Measurements from ENCODE around the gene ACVR2A. TPM values are rescaled to one million over a fixed set of nuclear protein-coding genes. Genes with fewer than 3 reads are reported as not detected.
A peak's percentile ranks its signal among the peaks of the same experiment; 100 is the strongest.

The ACVR2A gene
- total RNA-seq, result 7.2 TPM

DNA sequence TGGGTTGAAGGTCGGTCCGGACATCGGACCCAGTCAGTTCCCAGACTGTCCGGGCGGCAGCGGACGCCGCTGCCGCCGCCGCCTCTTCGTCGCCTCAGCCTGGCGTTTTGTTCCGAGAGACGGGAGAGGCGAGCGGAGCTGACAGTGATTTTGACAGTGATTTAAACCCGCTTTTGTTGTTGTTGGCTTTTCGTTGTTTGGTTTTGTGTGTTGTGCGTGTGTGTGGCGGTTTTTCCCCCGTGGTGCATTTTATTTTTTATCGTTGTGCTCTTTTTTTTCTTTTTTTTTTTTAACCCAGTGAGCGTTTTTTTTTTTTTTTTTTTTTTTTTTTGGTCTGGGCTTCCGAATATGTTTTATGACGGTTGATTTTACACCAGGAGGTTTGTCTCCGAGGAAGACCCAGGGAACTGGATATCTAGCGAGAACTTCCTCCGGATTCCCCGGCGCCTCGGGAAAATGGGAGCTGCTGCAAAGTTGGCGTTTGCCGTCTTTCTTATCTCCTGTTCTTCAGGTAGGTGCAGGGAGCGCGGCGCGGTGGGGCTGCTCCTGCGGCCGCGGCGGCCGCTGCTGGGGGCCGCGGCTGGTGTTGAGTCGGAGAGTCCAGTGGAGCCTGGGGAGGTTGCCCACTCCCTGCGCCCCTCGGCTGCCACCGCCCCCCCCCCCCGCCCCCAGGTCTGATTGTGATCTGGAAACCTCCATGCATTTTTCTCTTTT is at the start of gene ACVR2A:
Gene ACVR2A (plus strand): TSS at position 333 of the 714 bp plus-strand sequence. CDS start 124 bp downstream, at position 457.
- peak; percentile 35 for ATAC-seq
- DNase-seq (ENCODE audit: low spot score), result peak; percentile 55

DNA sequence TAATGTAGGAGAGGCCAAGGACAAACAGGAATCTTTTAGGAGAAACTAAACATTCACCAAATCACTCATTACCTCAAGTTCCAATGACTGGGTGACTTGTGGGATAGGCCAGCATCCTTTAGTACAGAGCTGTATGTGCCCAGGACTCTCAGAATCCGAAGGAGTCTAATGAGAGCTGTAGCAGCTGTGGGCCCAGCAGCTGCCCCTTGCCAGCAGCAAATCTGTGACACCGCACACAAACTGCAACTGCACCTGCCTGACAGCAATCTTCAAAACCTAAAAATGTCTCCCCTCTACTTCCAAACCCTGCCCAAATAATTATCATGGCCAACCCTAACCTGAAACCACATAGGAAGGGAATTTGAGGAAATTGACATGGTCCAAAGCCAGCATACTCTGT is 44.5 kb upstream of the ACVR2A start:
- no peak for ATAC-seq
- DNase-seq (ENCODE audit: low spot score), result no peak

DNA sequence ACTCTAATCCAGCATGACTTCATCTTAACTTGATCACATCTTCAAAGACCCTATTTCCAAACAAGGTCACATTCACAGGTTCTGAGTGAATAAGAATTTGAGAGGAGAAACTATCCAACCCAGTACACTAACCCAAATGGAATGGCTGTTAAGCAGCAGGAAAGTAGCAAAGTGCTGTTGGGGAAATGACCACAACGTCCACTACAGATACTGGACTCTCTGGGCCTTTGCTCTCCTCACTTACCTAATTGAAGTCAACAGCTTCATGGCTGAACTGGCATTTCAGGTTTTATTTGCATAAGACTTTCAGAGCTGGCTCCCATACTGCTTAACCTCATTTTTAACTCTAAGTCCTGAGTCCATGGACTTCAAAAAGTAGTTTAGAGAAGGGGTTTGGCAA is 38.0 kb upstream of the ACVR2A start:
- ATAC-seq, result no peak

DNA sequence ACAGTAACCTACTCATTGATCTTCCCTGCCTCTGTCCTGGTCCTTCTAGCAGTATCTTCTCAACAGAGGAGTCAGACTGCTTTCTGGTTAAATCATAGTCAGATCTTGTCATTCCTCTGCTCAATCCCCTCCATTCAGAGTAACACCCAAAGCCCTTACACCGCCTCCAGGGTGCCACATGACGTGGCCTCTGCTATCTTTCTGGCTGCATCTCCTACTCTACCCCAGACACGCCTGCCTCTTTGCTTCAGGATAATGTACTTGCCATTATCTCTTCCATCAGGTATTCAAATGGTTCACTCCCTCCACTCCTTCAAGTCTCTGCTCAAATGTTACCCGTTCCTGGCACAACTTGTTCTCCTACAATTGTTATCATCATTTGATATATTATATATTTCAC is 36.3 kb upstream of the ACVR2A start:
- ATAC-seq, result no peak

More for the DNA sequence above, 38.0 kb upstream of the ACVR2A start:
- DNase-seq (ENCODE audit: low spot score), result no peak

DNA sequence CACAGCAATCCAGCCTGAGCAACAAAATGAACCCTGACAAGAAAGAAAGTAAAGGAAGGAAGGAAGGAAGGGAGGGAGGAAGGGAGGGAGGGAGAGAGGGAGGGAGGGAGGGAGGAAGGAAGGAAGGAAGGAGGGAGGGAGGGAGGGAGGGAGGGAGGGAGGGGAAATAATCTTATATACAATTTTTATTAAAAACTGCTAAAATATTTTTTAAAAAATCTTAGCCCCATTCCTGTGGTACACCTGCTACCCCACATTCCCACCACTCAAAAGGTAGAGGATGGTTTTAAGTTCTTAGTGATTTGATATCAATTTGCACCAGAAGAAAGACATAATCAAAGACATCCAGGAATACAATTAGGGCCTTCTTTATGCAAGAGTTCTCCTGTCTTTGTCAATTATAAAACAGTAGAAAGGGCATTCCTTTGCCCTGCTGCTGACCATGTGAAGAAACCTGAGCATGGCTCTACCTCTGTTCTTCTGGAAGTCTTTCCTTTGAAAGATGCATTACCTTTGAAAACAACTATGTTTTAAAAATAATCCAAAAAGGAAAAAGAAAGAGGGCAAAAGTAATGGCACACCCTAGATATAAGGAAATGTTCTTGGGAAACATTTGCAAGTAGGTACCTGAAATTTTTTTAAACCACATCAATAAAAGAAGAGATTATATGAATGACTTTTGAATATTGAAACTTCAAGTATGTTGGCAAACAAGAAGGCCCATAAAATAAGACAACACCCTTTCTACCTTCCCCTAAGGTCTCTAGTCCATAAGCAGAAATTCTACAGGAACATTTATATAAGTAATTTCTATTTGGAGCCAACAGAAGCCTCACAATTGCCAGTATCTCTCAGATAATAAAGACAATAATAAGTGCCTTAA is 33.7 kb upstream of the ACVR2A start:
- DNase-seq (ENCODE audit: low spot score) (no peak), ATAC-seq (no peak)

More for the DNA sequence above, 36.3 kb upstream of the ACVR2A start:
- DNase-seq (ENCODE audit: low spot score), result no peak

DNA sequence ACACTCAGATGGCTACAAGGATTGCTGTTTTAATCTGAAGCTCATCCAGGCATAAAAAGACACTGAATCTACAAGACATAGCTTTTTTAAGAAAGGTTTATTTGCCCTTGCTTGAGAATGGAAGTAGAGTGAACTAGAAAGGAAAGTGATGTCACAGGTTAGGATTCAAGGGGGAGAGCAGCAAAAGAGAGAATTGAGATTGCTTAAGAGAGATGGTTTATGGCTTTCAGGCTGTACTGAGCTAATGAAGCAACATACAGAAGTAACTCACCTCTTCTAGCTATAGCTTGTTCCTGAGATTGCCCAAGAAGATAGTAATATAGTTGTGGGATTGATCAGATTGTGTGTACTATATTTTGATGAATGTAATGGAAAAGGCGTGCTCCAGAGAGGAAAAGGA is 26.1 kb upstream of the ACVR2A start:
- ATAC-seq (no peak), DNase-seq (ENCODE audit: low spot score) (no peak)

DNA sequence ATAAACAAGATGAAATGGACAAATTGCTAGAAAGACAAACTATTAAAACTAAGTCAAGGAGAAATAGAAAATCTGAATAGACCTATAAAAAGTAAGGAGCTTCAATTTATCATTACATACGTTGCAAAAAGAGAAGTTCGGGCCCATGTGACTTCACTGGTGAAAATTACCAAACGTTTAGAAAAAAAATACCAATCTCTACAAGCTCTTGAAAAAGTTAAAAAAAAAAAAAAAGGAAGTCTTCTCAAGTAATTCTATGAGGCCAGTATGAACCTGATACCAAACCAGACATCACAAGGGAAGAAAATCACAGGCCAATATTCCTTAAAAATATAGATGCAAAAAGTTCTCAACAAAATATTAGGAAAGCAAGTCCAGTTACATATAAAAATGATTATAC is 20.2 kb upstream of the ACVR2A start:
- ATAC-seq (no peak), DNase-seq (ENCODE audit: low spot score) (no peak)

DNA sequence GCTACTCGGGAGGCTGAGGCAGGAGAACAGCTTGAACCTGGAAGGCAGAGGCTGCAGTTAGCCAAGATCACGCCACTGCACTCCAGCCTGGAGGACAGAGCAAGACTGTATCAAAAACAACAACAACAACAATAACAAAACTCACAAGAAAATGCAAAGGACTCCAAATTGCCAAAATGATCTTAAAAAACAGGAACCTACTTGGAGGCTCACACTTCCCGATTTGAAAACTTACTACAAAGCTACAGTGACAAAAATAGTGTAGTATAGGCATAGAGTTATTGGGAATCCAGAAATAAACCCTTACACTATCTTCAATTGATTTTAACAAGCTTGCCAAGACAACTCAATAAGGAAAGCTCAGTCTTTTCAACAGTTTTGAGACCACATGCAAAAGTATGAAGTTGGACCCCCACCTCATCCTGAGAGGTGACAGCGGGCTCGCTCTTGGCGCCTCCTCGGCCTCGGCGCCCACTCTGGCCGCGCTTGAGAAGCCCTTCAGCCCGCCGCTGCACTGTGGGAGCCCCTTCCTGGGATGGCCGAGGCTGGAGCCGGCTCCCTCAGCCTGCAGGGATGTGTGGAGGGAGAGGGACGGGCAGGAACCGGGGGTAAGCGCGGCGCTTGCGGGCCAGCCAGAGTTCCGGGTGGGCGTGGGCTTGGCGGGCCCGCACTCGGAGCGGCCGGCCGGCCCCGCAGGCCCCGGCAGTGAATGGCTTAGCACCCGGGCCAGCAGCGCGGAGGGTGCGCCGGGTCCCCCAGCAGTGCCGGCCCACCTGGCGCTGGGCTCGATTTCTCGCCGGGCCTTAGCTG is 18.3 kb upstream of the ACVR2A start:
- DNase-seq (ENCODE audit: low spot score) (no peak), ATAC-seq (no peak)

DNA sequence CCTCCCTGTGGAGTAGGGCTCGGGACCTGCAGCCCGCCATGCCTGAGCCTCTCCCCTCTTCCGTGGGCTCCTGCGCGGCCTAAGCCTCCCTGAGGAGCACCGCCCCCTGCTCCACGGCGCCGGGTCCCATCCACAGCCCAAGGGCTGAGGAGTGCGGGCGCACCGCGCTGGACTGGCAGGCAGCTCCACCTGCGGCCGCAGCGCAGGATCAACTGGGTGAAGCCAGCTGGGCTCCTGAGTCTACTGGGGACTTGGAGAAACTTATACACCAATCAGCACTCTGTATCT is 17.8 kb upstream of the ACVR2A start:
- ATAC-seq (no peak), DNase-seq (ENCODE audit: low spot score) (no peak)

DNA sequence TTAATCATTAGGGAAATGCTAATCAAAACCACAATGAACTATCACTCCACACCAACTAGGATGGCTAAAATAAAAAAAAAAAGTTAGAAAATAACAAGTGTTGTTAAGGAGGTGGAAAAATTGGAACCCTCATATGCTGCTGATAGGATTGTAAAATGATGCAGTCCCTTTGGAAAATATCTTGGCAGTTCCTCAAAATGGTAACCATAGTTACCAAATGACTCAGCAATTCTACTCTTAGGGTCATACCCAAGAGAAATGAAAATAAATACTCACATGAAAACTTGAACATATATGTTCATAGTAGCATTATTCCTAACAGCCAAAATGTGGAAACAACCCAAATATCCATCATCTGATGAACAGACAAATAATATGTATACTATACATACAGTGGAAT is 15.7 kb upstream of the ACVR2A start:
- no peak for ATAC-seq
- DNase-seq (ENCODE audit: low spot score), result no peak

DNA sequence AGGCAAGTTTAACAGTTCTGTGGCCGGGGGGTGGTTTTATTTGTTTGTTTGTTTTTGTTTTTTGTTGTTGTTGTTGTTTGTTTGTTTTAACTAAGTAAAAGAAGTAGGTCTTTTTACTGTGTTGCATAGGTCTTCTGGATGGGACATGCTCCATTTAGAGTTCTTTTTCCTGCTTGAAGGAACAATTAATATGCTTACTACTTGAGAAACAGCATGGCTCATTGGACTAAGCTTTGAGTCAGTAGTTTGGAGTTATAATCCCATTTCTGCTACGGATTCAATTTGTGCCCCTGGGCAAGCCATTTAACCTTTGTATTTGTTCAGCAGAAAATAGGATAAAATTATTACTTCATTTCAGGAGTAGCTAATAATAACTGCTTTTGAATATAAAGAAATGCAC is 8.7 kb upstream of the ACVR2A start:
- DNase-seq (ENCODE audit: low spot score), result no peak
- no peak for ATAC-seq

DNA sequence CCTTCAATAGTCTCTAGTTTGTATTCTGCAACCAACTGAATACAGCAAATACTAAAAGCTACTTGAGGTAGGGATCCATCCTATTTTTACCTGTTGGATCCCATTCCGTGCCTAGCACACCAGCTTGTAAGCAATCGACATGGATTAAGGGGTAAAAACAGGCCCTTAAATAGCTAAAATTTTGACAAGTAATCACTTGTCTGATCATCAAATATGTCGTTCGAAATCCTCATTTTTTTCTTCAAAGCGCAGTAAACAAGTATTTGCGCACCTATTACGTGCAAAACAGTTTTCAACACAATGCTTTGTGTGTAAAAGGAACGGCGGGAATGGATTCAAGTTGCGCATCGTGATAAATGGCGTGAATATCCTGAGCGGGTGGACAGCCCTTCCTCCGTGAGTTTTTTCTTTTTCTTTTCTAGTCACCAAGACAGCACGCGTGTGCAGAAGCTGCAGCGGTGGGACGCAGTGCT is 1.4 kb upstream of the ACVR2A start:
- ATAC-seq (no peak), DNase-seq (ENCODE audit: low spot score) (no peak)

DNA sequence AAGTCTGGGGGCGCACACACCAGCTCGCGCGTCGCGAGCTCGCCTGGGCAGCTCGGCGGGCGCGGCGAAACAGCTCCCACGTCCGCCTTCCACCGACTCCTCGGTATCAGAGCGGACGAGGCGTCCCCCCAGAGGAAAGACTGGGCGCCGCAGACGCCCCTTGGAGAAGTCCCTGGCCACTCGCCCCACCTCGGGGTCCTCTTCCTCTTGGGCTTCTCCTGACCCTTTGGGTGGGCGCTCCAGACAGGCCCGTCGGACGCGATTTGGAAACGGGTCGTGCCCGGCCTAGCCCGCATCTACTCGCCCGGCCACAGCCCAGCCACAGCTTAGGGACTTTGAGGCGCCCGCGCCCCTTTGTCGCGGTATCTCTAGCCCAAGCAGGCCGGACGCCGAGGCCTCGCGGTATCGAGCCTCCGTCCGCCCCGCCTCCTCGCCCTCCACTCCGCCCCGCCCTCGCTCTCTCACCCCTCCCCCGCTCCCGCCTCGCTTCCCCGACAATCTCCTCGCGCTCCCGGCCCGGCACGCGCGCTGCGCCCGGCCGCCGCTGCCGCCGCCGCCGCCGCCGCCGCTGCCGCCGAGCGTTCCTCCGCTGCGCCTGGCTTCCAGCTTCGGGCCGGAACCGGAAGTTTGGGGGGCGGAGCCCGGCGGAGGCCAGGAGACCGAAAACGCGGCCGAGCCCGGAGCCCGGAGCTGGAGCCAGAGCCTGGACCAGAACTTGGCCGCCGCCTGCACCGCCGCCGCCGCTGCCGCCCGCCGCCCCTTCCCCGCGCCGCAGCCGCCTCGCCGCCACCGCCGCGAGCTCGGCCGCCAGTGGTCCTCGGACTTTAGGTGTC is 749 bp upstream of the ACVR2A start:
- ATAC-seq (peak; percentile 90), DNase-seq (ENCODE audit: low spot score) (peak; percentile 94)

DNA sequence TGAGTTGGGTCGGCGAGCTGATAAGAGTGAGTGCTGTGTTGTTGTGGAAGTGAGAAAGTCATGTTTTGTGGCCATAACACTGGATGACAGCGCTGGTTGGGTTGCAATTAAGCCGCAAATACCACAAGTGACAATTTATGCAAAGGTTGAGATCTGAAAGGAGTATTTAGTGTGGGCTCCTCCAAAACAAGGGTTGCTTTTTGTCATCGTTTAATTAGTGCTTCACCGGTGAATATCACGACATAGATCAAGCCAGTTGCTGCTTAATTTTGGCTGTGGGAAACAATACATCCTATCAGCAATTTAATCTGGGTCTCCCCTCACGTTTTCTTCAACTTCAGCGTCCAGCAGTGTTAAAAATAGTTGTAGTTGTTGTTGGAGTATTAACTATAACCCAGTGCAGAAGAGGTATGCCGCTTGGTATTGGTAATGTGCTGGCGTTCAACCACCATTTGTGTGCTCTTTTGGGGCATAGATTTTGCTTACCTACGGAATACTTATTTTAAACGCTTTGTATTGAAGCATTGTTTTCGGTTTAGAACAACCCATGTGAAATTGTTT is 662 bp downstream of the ACVR2A start:
- DNase-seq (ENCODE audit: low spot score) (no peak), ATAC-seq (peak; percentile 2)

DNA sequence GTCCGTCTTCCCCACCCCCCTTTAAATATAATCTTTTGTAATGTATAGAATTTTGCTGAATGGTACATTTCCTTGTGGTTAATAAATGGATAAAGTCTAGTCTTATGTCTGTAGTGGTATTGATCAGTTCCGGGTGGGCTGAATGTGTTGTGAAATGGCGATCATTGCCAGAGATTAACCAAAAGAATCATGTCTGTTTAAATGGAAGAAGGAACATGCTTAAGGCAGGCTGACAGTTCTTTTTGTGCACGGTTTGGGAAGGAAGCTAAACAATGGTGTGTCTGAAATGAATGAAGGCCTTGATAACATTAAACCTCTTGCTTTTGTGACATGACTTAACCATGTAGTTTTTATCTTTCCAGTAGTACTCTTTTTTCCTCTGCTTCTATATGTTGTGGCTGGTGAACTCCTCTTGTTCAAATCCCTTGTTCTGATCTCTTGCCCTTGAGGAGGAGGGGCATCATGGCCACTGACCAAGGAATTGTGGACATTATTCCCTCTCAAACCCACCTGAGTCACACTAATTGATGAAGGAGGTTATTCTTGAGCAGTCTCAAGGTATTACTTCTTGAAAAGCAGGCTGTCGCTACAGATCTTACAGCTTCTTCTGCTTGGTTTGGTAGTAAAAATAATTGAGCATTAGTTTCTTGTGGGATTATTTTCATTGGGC is 1.7 kb downstream of the ACVR2A start:
- no peak for DNase-seq (ENCODE audit: low spot score)

DNA sequence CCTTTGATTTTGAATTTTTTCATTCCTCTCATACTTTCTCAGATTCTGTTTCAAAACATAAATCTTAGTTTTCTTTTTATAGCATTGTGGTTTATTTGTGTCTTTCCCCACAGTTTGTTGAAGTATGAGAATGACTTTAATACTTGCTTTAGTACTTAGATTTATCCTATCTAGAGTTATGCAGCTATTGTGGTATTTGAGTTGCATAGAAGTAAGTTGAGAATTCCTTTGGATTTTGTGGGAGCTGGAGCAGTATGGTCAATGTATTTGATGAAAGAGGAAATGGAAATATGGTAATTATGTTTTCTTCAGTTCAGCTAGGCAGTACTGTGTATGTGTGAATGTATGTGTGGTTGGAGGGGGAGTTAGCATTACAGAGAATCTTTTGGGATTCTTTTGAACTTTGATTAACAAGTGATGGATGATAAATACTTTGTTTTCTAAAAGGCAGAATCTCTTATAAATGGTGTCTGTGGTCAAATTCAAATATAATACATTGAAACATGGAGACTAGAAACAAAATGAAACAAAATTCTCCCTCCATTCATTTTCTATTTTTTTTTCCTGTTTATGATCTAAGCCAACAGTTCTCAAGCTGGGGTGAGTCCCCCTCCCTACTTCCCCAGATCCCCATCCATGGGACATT is 3.0 kb downstream of the ACVR2A start:
- no peak for ATAC-seq

More for the DNA sequence above, 1.7 kb downstream of the ACVR2A start:
- no peak for ATAC-seq

DNA sequence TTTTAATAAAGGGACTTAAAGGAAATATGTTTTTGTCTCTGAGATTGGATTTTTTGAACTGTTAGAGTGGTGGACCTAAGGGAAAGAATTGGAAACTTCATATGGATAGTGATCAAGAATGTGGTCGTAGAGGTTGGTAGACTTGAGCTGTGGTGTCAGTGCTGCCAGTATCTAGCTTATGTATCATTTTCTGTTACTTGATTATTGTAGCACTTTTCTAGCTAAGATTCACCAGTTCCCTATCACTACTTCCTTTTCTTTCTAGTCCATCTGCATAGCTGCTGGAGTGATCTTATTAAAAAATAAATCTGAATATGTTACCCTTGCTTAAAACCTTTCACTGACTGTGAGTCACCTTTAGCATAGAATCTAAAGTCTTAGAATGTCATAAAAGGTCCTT is 6.0 kb downstream of the ACVR2A start:
- no peak for ATAC-seq
- no peak for DNase-seq (ENCODE audit: low spot score)

More for the DNA sequence above, 3.0 kb downstream of the ACVR2A start:
- DNase-seq (ENCODE audit: low spot score), result no peak

DNA sequence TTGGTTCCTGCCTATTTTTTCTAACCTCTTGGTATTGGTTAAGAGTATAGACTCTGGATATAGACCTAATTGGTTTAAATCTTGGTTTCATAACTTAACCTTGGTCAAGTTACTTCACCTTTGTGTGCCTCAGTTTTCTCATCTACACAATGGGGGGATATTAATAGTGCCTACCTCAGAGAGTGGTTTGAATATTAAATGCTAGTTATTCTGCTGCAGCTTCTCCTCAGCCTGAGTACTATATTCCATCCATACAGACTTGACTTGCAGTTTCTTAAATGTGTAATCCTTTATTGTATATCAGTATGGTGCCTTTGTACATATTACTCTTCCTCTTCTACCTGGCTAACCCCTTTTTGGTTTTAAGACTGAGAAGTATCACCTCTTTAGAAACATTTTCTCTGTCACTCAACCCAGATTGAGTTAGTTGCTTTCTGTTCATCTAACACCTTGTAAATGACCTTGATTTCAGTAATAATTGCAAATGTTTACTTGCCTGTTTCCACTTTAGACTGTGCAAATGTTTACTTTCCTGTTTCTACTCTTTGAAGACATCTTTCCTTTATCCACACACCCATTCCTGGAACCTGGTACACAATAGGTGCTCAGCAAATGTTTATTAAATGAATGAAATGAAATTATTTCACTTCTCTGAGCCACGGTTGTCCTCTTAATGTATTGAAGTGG is 6.6 kb downstream of the ACVR2A start:
- ATAC-seq (peak; percentile 32), DNase-seq (ENCODE audit: low spot score) (no peak)
